ENCODE results near the gene CRTC3.
A peak's percentile ranks its signal among the peaks of the same experiment; 100 is the strongest.

The CRTC3 gene

GRCh38 chr15:90564051-90564450 is 34.3 kb downstream of the CRTC3 start:
- no peak for DNase-seq

- no peak for DNase-seq
These were observed 34.9 kb downstream of the CRTC3 start for GRCh38 chr15:90564590-90564989.

- DNase-seq: no peak
These were observed 36.1 kb downstream of the CRTC3 start for GRCh38 chr15:90565866-90566265.

GRCh38 chr15:90570643-90571042 is 40.9 kb downstream of the CRTC3 start:
- DNase-seq: no peak

GRCh38 chr15:90571063-90571541 is 41.4 kb downstream of the CRTC3 start:
- peak; percentile 73 to 82 for DNase-seq

- no peak for DNase-seq
These were observed 43.2 kb downstream of the CRTC3 start for GRCh38 chr15:90572893-90573292.

GRCh38 chr15:90576711-90577389 is 47.1 kb downstream of the CRTC3 start:
- DNase-seq: no peak

GRCh38 chr15:90579213-90579612 is 49.5 kb downstream of the CRTC3 start:
- DNase-seq: no peak

GRCh38 chr15:90580099-90580498 is 50.4 kb downstream of the CRTC3 start:
- no peak for DNase-seq

- no peak for DNase-seq
These were observed 50.8 kb downstream of the CRTC3 start for GRCh38 chr15:90580541-90580940.

GRCh38 chr15:90580946-90581345 is 51.2 kb downstream of the CRTC3 start:
- no peak for DNase-seq

- DNase-seq: no peak
These were observed 52.1 kb downstream of the CRTC3 start for GRCh38 chr15:90581771-90582352.

GRCh38 chr15:90582553-90582952 is 52.8 kb downstream of the CRTC3 start:
- DNase-seq: no peak

- peak; percentile 65 to 74 for DNase-seq
These were observed 53.9 kb downstream of the CRTC3 start for GRCh38 chr15:90583471-90584252.

- no peak for DNase-seq
These were observed 55.1 kb downstream of the CRTC3 start for GRCh38 chr15:90584841-90585240.

GRCh38 chr15:90585863-90586262 is 56.1 kb downstream of the CRTC3 start:
- no peak for DNase-seq

- DNase-seq: no peak
These were observed 57.2 kb downstream of the CRTC3 start for GRCh38 chr15:90586948-90587347.

- no peak for DNase-seq
These were observed 58.7 kb downstream of the CRTC3 start for GRCh38 chr15:90588427-90588826.

GRCh38 chr15:90591524-90591923 is 61.8 kb downstream of the CRTC3 start:
- DNase-seq: no peak

- DNase-seq: no peak
These were observed 62.6 kb downstream of the CRTC3 start for GRCh38 chr15:90592131-90592881.

- DNase-seq: no peak
These were observed 63.9 kb downstream of the CRTC3 start for GRCh38 chr15:90593499-90594158.

GRCh38 chr15:90594301-90594738 is 64.6 kb downstream of the CRTC3 start:
- no peak for DNase-seq

All from hippocampal formation (tissue), 2 donors.